IMR-90 (cell line): ENCODE data around the gene CBX3. TPM values are rescaled to one million over a fixed set of nuclear protein-coding genes. Genes with fewer than 3 reads are reported as not detected.
A peak's percentile ranks its signal among the peaks of the same experiment; 100 is the strongest.

Experiments
- ATAC-seq: fragments of 200-7000 bp; cut with Tn5 transposase; 2 replicates; pipeline ENCODE4 v1.9.1; 2020; ENCODE audit warnings: low read depth, mild to moderate bottlenecking, moderate library complexity
- BruUV-seq: library from RNA; stranded (reverse); fragments of 400-500 nt; replicated peaks from 2 replicates; lab custom pipeline; 2021; lab: Mats Ljungman, UMichigan
- CTCF ChIA-PET: fragments of 300-600 bp; formaldehyde crosslinking; extraction: SDS; loops from one replicate; lab custom pipeline; 2021; ENCODE audit warnings: antibody characterized with exemption; lab: Yijun Ruan, JAX
- POLR2A ChIA-PET: fragments of 300-600 bp; sonication (Branson Sonifier 250); formaldehyde crosslinking; loops from one replicate; lab custom pipeline; 2022; ENCODE audit warnings: antibody characterized with exemption; ENCODE audit not compliant: unreplicated experiment; lab: Charles Lee
- DNase-seq: peaks from one replicate; pipeline ENCODE4 v3.0.0; 2013
- H2AFZ ChIP-seq: replicated peaks from 2 replicates; pipeline ENCODE3; 2013; ENCODE audit warnings: low read length, mild to moderate bottlenecking; ENCODE audit not compliant: poor library complexity
- H2AK5ac ChIP-seq: 2 replicates; pipeline ENCODE4 v1.6.1; 2013; ENCODE audit warnings: low read depth, low read length, inconsistent platforms
- H2AK9ac ChIP-seq: replicated peaks from 2 replicates; pipeline ENCODE3; 2013; ENCODE audit warnings: mild to moderate bottlenecking, low read depth, low read length, moderate library complexity; ENCODE audit not compliant: poor library complexity
- H2BK120ac ChIP-seq: 2 replicates; pipeline ENCODE4 v1.6.1; 2013; ENCODE audit warnings: low read depth, low read length, inconsistent platforms
- H2BK15ac ChIP-seq: 3 replicates; pipeline ENCODE4 v1.6.1; 2013; ENCODE audit warnings: low read depth, low read length, inconsistent platforms
- H2BK20ac ChIP-seq: 2 replicates; pipeline ENCODE4 v1.6.1; 2013; ENCODE audit warnings: low read depth, mild to moderate bottlenecking, inconsistent platforms, low read length, moderate library complexity
- H2BK5ac ChIP-seq: 2 replicates; pipeline ENCODE4 v1.6.1; 2013; ENCODE audit warnings: mild to moderate bottlenecking, low read depth, low read length, inconsistent platforms; ENCODE audit not compliant: poor library complexity, severe bottlenecking
- H3K14ac ChIP-seq: replicated peaks from 2 replicates; pipeline ENCODE4 v1.6.1; 2013; ENCODE audit warnings: low read depth, low read length, inconsistent platforms
- H3K18ac ChIP-seq: 2 replicates; pipeline ENCODE4 v1.6.1; 2013; ENCODE audit warnings: low read depth, low read length, control low read depth
- H3K23ac ChIP-seq: 2 replicates; pipeline ENCODE4 v1.6.1; 2013; ENCODE audit warnings: low read depth, low read length, inconsistent platforms
- H3K27ac ChIP-seq: 2 replicates; pipeline ENCODE4 v1.5.1; 2013; ENCODE audit warnings: mild to moderate bottlenecking, control low read depth, low read length; ENCODE audit not compliant: insufficient read depth
- H3K27me3 ChIP-seq: 2 replicates; pipeline ENCODE4 v1.6.1; 2013; ENCODE audit warnings: low read length; ENCODE audit not compliant: control insufficient read depth, insufficient read depth
- H3K36me3 ChIP-seq: 2 replicates; pipeline ENCODE4 v1.6.1; 2013; ENCODE audit warnings: low read length, mixed read lengths; ENCODE audit not compliant: control insufficient read depth, insufficient read depth
- H3K4ac ChIP-seq: 2 replicates; pipeline ENCODE4 v1.6.1; 2013; ENCODE audit warnings: low read depth, low read length, inconsistent platforms
- H3K4me1 ChIP-seq: 2 replicates; pipeline ENCODE4 v1.6.1; 2013; ENCODE audit warnings: low read length, mixed read lengths; ENCODE audit not compliant: control insufficient read depth, insufficient read depth
- H3K4me2 ChIP-seq: 2 replicates; pipeline ENCODE4 v1.6.1; 2013; ENCODE audit warnings: low read depth, mild to moderate bottlenecking, control low read depth, low read length, moderate library complexity
- H3K4me3 ChIP-seq: 2 replicates; pipeline ENCODE4 v1.5.1; 2013; ENCODE audit warnings: low read depth, mild to moderate bottlenecking, control low read depth, low read length, moderate library complexity; ENCODE audit not compliant: insufficient read depth
- H3K56ac ChIP-seq: 2 replicates; pipeline ENCODE4 v1.6.1; 2013; ENCODE audit warnings: low read length, inconsistent platforms; ENCODE audit not compliant: insufficient read depth; ENCODE audit errors: extremely low read depth
- H3K79me1 ChIP-seq, 2 experiments: 2 replicates each; pipeline ENCODE4 v1.6.1; 2013; ENCODE audit warnings: low read length in 2 of 2, inconsistent platforms in 1 of 2, low read depth in 1 of 2
- H3K9ac ChIP-seq: 2 replicates; pipeline ENCODE4 v1.6.1; 2013; ENCODE audit warnings: low read depth, low read length, control low read depth
- H3K9me1 ChIP-seq: 2 replicates; pipeline ENCODE4 v1.6.1; 2013; ENCODE audit warnings: low read length, inconsistent platforms; ENCODE audit not compliant: insufficient read depth
- H3K9me3 ChIP-seq: 2 replicates; pipeline ENCODE4 v1.6.1; 2013; ENCODE audit warnings: low read length; ENCODE audit not compliant: control insufficient read depth, insufficient read depth
- H4K20me1 ChIP-seq: 2 replicates; pipeline ENCODE4 v1.6.1; 2013; ENCODE audit warnings: low read length, inconsistent platforms; ENCODE audit not compliant: insufficient read depth
- H4K5ac ChIP-seq: 2 replicates; pipeline ENCODE4 v1.6.1; 2013; ENCODE audit warnings: mild to moderate bottlenecking, low read depth, low read length, control low read depth
- H4K8ac ChIP-seq, 2 experiments: 2 replicates each; pipeline ENCODE4 v1.6.1; 2013; ENCODE audit warnings: low read depth in 2 of 2, low read length in 2 of 2, control low read depth in 1 of 2, inconsistent platforms in 1 of 2
- H4K91ac ChIP-seq: 2 replicates; pipeline ENCODE4 v1.6.1; 2013; ENCODE audit warnings: low read depth, low read length, inconsistent platforms; ENCODE audit not compliant: insufficient read depth
- BHLHE40 ChIP-seq: fragments of 150-350 bp; IDR thresholded peaks from 2 replicates; pipeline ENCODE4 v1.6.1; 2016; ENCODE audit warnings: mild to moderate bottlenecking, low read depth, low read length
- CTCF ChIP-seq: conservative IDR thresholded peaks from 2 replicates; pipeline ENCODE4 v1.5.1; 2012; ENCODE audit warnings: mild to moderate bottlenecking, low read depth, low read length, improper control_type of control experiment
- ELK1 ChIP-seq: fragments of 150-350 bp; IDR thresholded peaks from 2 replicates; pipeline ENCODE4 v1.6.1; 2016; ENCODE audit warnings: low read depth, mild to moderate bottlenecking, low read length, moderate library complexity, borderline replicate concordance
- FOS ChIP-seq: fragments of 150-350 bp; IDR thresholded peaks from 2 replicates; pipeline ENCODE4 v1.6.1; 2016; ENCODE audit warnings: low read depth, low read length
- MAFK ChIP-seq: IDR thresholded peaks from 2 replicates; pipeline ENCODE4 v1.6.1; 2012; ENCODE audit warnings: low read depth, low read length, improper control_type of control experiment
- MAZ ChIP-seq: IDR thresholded peaks from 2 replicates; pipeline ENCODE4 v1.6.1; 2012; ENCODE audit warnings: low read depth, mild to moderate bottlenecking, low read length, improper control_type of control experiment, moderate library complexity, borderline replicate concordance
- MXI1 ChIP-seq: IDR thresholded peaks from 2 replicates; pipeline ENCODE4 v1.6.1; 2012; ENCODE audit warnings: low read depth, mild to moderate bottlenecking, low read length, moderate library complexity, borderline replicate concordance
- POLR2A ChIP-seq: IDR thresholded peaks from 2 replicates; pipeline ENCODE4 v1.6.1; 2012; ENCODE audit warnings: mild to moderate bottlenecking, low read depth, low read length
- RCOR1 ChIP-seq: IDR thresholded peaks from 2 replicates; pipeline ENCODE4 v1.6.1; 2012; ENCODE audit warnings: mild to moderate bottlenecking, low read length, improper control_type of control experiment; ENCODE audit not compliant: insufficient replicate concordance
- SMC3 ChIP-seq: fragments of 150-350 bp; IDR thresholded peaks from 2 replicates; pipeline ENCODE4 v1.6.1; 2016; ENCODE audit warnings: low read depth, mild to moderate bottlenecking, antibody characterized with exemption, low read length, moderate library complexity
- USF2 ChIP-seq: fragments of 150-350 bp; IDR thresholded peaks from 2 replicates; pipeline ENCODE4 v1.6.1; 2017; ENCODE audit warnings: mild to moderate bottlenecking, antibody characterized with exemption, low read length, low read depth
- WGBS, 2 experiments: methylation state at CpG; one replicate each; pipeline versions ENCODE4 v1.1.5 to v1.1.7; 2013; ENCODE audit warnings: missing lambda C conversion rate in 2 of 2; ENCODE audit not compliant: insufficient read length in 1 of 2; ENCODE audit errors: extremely low coverage in 2 of 2; 5-methylcytosine and 5-hydroxymethylcytosine counted together
- dilution Hi-C: fragments of 300-500 bp; cut with HindIII; formaldehyde crosslinking; loops from one replicate; pipeline ENCODE4 v1.14.3; 2018; ENCODE audit warnings: low sequenced_read_pairs; ENCODE audit not compliant: unreplicated experiment
- in situ Hi-C: fragments of 300-500 bp; cut with MboI; formaldehyde crosslinking; loops from 3 replicates; pipeline ENCODE4 v1.14.3; 2019; ENCODE audit warnings: low sequenced_read_pairs, inconsistent platforms, mixed read lengths
- intact Hi-C: fragments of 100-400 bp; cut with micrococcal nuclease; formaldehyde crosslinking; loops from 2 replicates; pipeline ENCODE4 v1.10.0; 2022
- polyA plus RNA-seq, 3 experiments: library from polyadenylated mRNA; depleted of rRNA; stranded (reverse); fragments of >200 nt; gene quantifications; 2 replicates each; pipeline ENCODE4 v1.2.3, GENCODE V29; 2012; ENCODE audit warnings: low replicate concordance in 1 of 3
- total RNA-seq: library from RNA; depleted of rRNA; stranded (reverse); fragments of >200 nt; gene quantifications from 2 replicates; pipeline ENCODE4 v1.2.3, GENCODE V29; 2012

Gene CBX3
- total and polyA plus RNA-seq, 2 of the 4 experiments (the other 2 are of a cell fraction), result 38.2 to 76.5 TPM

GRCh38 chr7:26202019-26202990 is 760 bp downstream of the CBX3 start:
- Histone ChIP-seq H3K4me3 (peak overlapping the region; percentile 81), H3K56ac (peak overlapping the region; percentile 86), H3K27me3 (no peaks in the 10 kb centered on the region), H2BK5ac (peak overlapping the region; percentile 96), H4K20me1 (peaks cover 70% of the 10 kb centered on the region), H3K4me2 (peak overlapping the region; percentile 97), H4K91ac (peak overlapping the region; percentile 81), H2AK9ac (peak overlapping the region; percentile 99), H3K9ac (peak overlapping the region; percentile 99), H2BK20ac (no peak overlapping the region), H3K23ac (peak overlapping the region; percentile 96), H3K4me1 (no peaks in the 10 kb centered on the region), H2BK120ac (peak overlapping the region; percentile 64; the same call in 1 of the 2 replicates), H2AFZ (peak overlapping the region; percentile 93), H2AK5ac (peak overlapping the region; percentile 90), H4K8ac (peak overlapping the region; percentile 71 to 81; a peak in 3 of 4 replicates), H3K14ac (peak overlapping the region; percentile 89), H3K18ac (peak overlapping the region; percentile 87), H3K27ac (peak overlapping the region; percentile 100), H3K4ac (peak overlapping the region; percentile 91), H3K79me1 (peaks cover 3 to 4% of the 10 kb centered on the region in 2 experiments; a peak in 1 of 4 replicates), H3K9me3 (no peaks in the 10 kb centered on the region), H4K5ac (peak overlapping the region; percentile 83), H2BK15ac (0 out of 3 replicates have a peak overlapping the region, but pooled peaks have one; percentile 35), H3K36me3 (peaks cover 10% of the 10 kb centered on the region), H3K9me1 (no peaks in the 10 kb centered on the region; the same call in 1 of the 2 replicates)
- ATAC-seq (peak; percentile 5), DNase-seq (no peak)
- no TSS peak for BruUV-seq
- dilution Hi-C loops, result no loop called here
- ChIA-PET CTCF (no interaction called here), POLR2A (interaction anchor here (0.6 kb wide), 1 partner anchor 11 kb away, joined by 3 read pairs; no protein-coding TSS in a partner anchor)
- in situ Hi-C loops, result loop anchor here (10.0 to 25.0 kb wide), 3 partner anchors 348 to 660 kb away; partner anchors contain the start of gene SKAP2
- 0% methylated on average over 12 of the region's 68 CpGs; no CpG with 5 or more reads in 1 of the 2 experiments for WGBS, 2 experiments
- intact Hi-C loops, result loop anchor here (5.0 to 10.0 kb wide), 5 partner anchors 155 to 1965 kb away; no protein-coding TSS in a partner anchor
- TF ChIP-seq CTCF, result no peak
- no peak for TF ChIP-seq MAFK
- TF ChIP-seq USF2, result peak; percentile 13; the same call in 1 of the 2 replicates
- no peak for TF ChIP-seq RCOR1
- no peak for TF ChIP-seq SMC3
- TF ChIP-seq MXI1, result peak; percentile 91; the same call in 1 of the 2 replicates
- 0 out of 2 replicates have a peak, but pooled peaks have one; percentile 19 for TF ChIP-seq MAZ
- no peak for TF ChIP-seq FOS
- TF ChIP-seq BHLHE40, result peak; percentile 27; the same call in 1 of the 2 replicates
- peak; percentile 22; the same call in 1 of the 2 replicates for TF ChIP-seq POLR2A
- no peak for TF ChIP-seq ELK1
